ENCODE data around the gene A3GALT2.

Gene A3GALT2

GRCh38 chr1:33269621-33270020 is 51.3 kb downstream of the A3GALT2 start:
- DNase-seq: no peak

- DNase-seq: no peak
These were observed 51.8 kb downstream of the A3GALT2 start for GRCh38 chr1:33268927-33269610.

- no peak for DNase-seq
These were observed 52.4 kb downstream of the A3GALT2 start for GRCh38 chr1:33268457-33268856.

GRCh38 chr1:33267468-33268205 is 53.3 kb downstream of the A3GALT2 start:
- DNase-seq: no peak

GRCh38 chr1:33266766-33267165 is 54.1 kb downstream of the A3GALT2 start:
- DNase-seq: no peak

GRCh38 chr1:33265780-33266605 is 54.9 kb downstream of the A3GALT2 start:
- no peak for DNase-seq

GRCh38 chr1:33263890-33264504 is 56.9 kb downstream of the A3GALT2 start:
- no peak for DNase-seq

GRCh38 chr1:33261344-33261743 is 59.6 kb downstream of the A3GALT2 start:
- no peak for DNase-seq

- DNase-seq: no peak
These were observed 60.5 kb downstream of the A3GALT2 start for GRCh38 chr1:33260439-33260838.

GRCh38 chr1:33259879-33260278 is 61.0 kb downstream of the A3GALT2 start:
- DNase-seq: no peak

GRCh38 chr1:33258788-33259274 is 62.1 kb downstream of the A3GALT2 start:
- no peak for DNase-seq

- DNase-seq: no peak
These were observed 62.9 kb downstream of the A3GALT2 start for GRCh38 chr1:33257772-33258712.

GRCh38 chr1:33257207-33257771 is 63.6 kb downstream of the A3GALT2 start:
- no peak for DNase-seq
